K562 (cell line): ENCODE data around the gene ARHGAP35. TPM values are rescaled to one million over a fixed set of nuclear protein-coding genes. Genes with fewer than 3 reads are reported as not detected.

Experiments used
- ATAC-seq: fragments of 200-7000 bp; cut with Tn5 transposase; 3 replicates; pipeline ENCODE4 v1.9.1; 2020; ENCODE audit warnings: moderate library complexity
- BruUV-seq: library from RNA; stranded (reverse); fragments of 400-500 nt; replicated peaks from 2 replicates; lab custom pipeline; 2021; lab: Mats Ljungman, UMichigan
- CTCF ChIA-PET: fragments of 300-600 bp; formaldehyde crosslinking; extraction: SDS; loops from one replicate; lab custom pipeline; 2021; ENCODE audit warnings: low intra/inter-chr PET ratio; lab: Yijun Ruan, JAX
- POLR2A ChIA-PET: fragments of 300-600, 350-650 bp; sonication (Branson Sonifier 250); formaldehyde crosslinking; extraction: SDS; loops from one replicate; lab custom pipeline; 2021; ENCODE audit warnings: antibody characterized with exemption, inconsistent platforms; lab: Yijun Ruan, JAX
- DNase-seq, 4 experiments: peaks; one replicate each; pipeline versions ENCODE4 v3.0.0 to v3.0.0-alpha.2; 2011 to 2018; ENCODE audit warnings: low spot score in 3 of 4, mixed read lengths in 3 of 4; ENCODE audit errors: extremely low read depth in 1 of 4
- FAIRE-seq: peaks from 2 replicates; lab custom pipeline; 2011; peaks lifted over from hg19 to GRCh38; lab: Jason Lieb, UNC
- H2AFZ ChIP-seq: 2 replicates; pipeline ENCODE4 v1.6.0; 2011; ENCODE audit warnings: low read depth, low read length, control low read depth, inconsistent platforms
- H3K27ac ChIP-seq: fragments of 200-600 bp; 3 replicates; pipeline ENCODE4 v1.8.0; 2011; ENCODE audit warnings: low read depth, mild to moderate bottlenecking, control low read depth, inconsistent platforms, low read length, moderate library complexity, mixed read lengths; ENCODE audit errors: extremely low read depth
- H3K27me3 ChIP-seq, 2 experiments: fragments of 300-600 bp in 1 of 2; 2 replicates in 1 of 2; 3 replicates in 1 of 2; pipeline versions ENCODE4 v1.6.0 to v1.8.0; 2011; ENCODE audit warnings: inconsistent platforms in 2 of 2, low read length in 2 of 2, mild to moderate bottlenecking in 1 of 2, mixed read lengths in 1 of 2, moderate library complexity in 1 of 2; ENCODE audit not compliant: control insufficient read depth in 2 of 2, insufficient read depth in 2 of 2
- H3K36me3 ChIP-seq: fragments of 300-600 bp; 3 replicates; pipeline ENCODE4 v1.8.0; 2011; ENCODE audit warnings: mild to moderate bottlenecking, low read length, inconsistent platforms; ENCODE audit not compliant: control insufficient read depth, insufficient read depth
- H3K4me1 ChIP-seq, 2 experiments: fragments of 200-600 bp in 1 of 2; replicated peaks in 1 of 2; 2 replicates in 1 of 2; 3 replicates in 1 of 2; pipeline versions ENCODE4 v1.5.1 to v1.8.0; 2011; ENCODE audit warnings: inconsistent platforms in 2 of 2, low read length in 2 of 2, mild to moderate bottlenecking in 1 of 2, mixed read lengths in 1 of 2, moderate library complexity in 1 of 2; ENCODE audit not compliant: control insufficient read depth in 2 of 2, insufficient read depth in 2 of 2
- H3K4me2 ChIP-seq: 2 replicates; pipeline ENCODE4 v1.6.1; 2011; ENCODE audit warnings: low read length, control low read depth, inconsistent platforms, mixed read lengths; ENCODE audit not compliant: insufficient read depth
- H3K4me3 ChIP-seq: fragments of 200-600 bp; sonication (generic), shearing (Covaris generic); 2 replicates; pipeline ENCODE4 v1.5.1; 2016; ENCODE audit warnings: control low read depth, inconsistent platforms
- H3K79me2 ChIP-seq: fragments of 200-600 bp; 3 replicates; pipeline ENCODE4 v1.8.0; 2011; ENCODE audit warnings: low read length, inconsistent platforms; ENCODE audit not compliant: control insufficient read depth, insufficient read depth
- H3K9ac ChIP-seq, 2 experiments: 2 replicates each; pipeline versions ENCODE4 v1.6.0 to v1.6.1; 2011; ENCODE audit warnings: low read depth in 2 of 2, low read length in 2 of 2, control low read depth in 1 of 2, inconsistent platforms in 1 of 2, mild to moderate bottlenecking in 1 of 2, mixed read lengths in 1 of 2; ENCODE audit not compliant: insufficient read depth in 1 of 2
- H3K9me1 ChIP-seq: one replicate; pipeline ENCODE4 v1.6.0; 2011; ENCODE audit warnings: inconsistent platforms, mild to moderate bottlenecking, low read length, moderate library complexity; ENCODE audit not compliant: control insufficient read depth, insufficient read depth
- H3K9me3 ChIP-seq: replicated peaks from 2 replicates; pipeline ENCODE4 v1.5.1; 2011; ENCODE audit warnings: low read depth, low read length, inconsistent platforms; ENCODE audit not compliant: control insufficient read depth, insufficient read depth
- H4K20me1 ChIP-seq: replicated peaks from 2 replicates; pipeline ENCODE4 v1.6.1; 2011; ENCODE audit warnings: low read length, inconsistent platforms, mixed read lengths; ENCODE audit not compliant: control insufficient read depth, insufficient read depth
- KDM1A ChIP-seq, 2 experiments: fragments of 450-650 bp; IDR thresholded peaks; 2 replicates each; pipeline ENCODE4 v1.6.1; 2016; ENCODE audit warnings: mild to moderate bottlenecking in 2 of 2
- POLR2H ChIP-seq: IDR thresholded peaks from 2 replicates; pipeline ENCODE4 v1.6.1; 2016; ENCODE audit warnings: missing genetic modification characterization, low read depth, mild to moderate bottlenecking, control low read depth, missing compliant biosample characterization, moderate library complexity
- STAG1 ChIP-seq: sonication (generic); formaldehyde crosslinking; IDR thresholded peaks from 2 replicates; pipeline ENCODE4 v1.5.0; 2020; ENCODE audit warnings: missing genetic modification reagents, borderline replicate concordance
- WGBS: fragments of 100-300 bp; shearing (Covaris generic); methylation state at CpG from one replicate; pipeline ENCODE4 v1.1.6; 2016; ENCODE audit warnings: low coverage, mixed read lengths; ENCODE audit not compliant: insufficient coverage; ENCODE audit errors: missing lambda C conversion rate; 5-methylcytosine and 5-hydroxymethylcytosine counted together
- in situ Hi-C: fragments of 300-500 bp; cut with MboI; formaldehyde crosslinking; loops from 4 replicates; pipeline ENCODE4 v1.15.0; 2018; ENCODE audit warnings: inconsistent platforms, mixed read lengths
- intact Hi-C: fragments of 100-400 bp; cut with micrococcal nuclease; formaldehyde crosslinking; loops from 2 replicates; pipeline ENCODE4 v1.14.2; 2022
- polyA plus RNA-seq, 8 experiments: library from polyadenylated mRNA; depleted of rRNA in 4 of 8; stranded (reverse) in 5 of 8; unstranded in 3 of 8; fragments of >200 nt; fragmentation: Nextera tagmentation in 2 of 8; fragmentation: Illumina TruSeq in 1 of 8; extraction: Ambion mirVana in 2 of 8; extraction: Trizol in 1 of 8; gene quantifications; 2 replicates each; pipeline versions ENCODE4 v1.2.1 to v1.2.3, GENCODE V29; 2011 to 2014; ENCODE audit warnings: inconsistent platforms in 1 of 8, missing spikeins in 1 of 8
- total RNA-seq, 7 experiments: library from RNA; depleted of rRNA in 6 of 7; stranded (reverse); fragments of >200 nt in 6 of 7; fragmentation: Illumina TruSeq in 2 of 7; extraction: Trizol in 2 of 7; gene quantifications; 2 replicates each; pipeline versions ENCODE4 v1.2.1 to v1.2.3, GENCODE V29; 2011 to 2021; ENCODE audit warnings: low replicate concordance in 1 of 7

Gene ARHGAP35
- total and polyA plus RNA-seq, 9 of the 15 experiments (the other 6 are each of a cell fraction or from before 2014, with no cell fraction given) = 0.27 to 26.4 (median 10.2) TPM

DNA sequence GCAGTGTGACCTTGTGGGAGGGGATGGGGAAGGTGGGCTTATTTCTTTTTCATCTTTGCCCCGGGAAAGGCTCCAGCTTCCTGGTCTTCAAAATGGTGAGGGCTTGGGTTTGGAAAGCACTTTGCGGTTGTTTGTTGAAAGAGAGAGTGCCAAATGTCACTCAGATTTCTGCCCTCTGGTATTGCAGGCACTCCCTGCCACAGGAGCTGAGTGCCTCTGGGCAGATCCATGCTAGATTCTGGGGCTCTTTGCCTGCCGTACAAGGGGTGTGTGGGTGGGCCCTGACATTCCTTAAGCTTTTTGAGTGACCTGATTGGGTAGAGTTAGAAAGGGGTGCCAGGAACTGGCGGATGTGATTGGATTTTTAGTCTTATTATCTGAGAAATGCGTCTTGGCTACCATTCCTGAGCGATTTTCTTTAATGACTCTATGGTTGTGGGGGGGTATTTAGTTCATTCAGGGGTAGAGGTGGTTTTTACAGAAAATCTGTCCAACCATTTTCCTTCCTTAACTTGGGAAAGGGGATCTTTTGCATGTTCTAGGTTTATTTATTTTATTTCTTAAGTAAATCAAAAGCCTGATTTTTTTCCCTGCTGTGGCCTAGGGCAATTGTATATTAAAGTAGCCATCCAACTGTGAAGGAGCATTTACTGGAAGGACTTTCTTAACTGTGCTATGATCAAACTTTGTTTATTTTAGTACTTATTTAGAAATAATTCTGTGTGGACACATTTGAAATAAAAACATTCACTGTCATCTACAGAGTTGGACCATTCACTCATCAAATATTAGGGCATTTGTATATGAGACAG is 3.2 kb downstream of the ARHGAP35 start:
- FAIRE-seq (no peak), DNase-seq (peak in 1 of 4 experiments; percentile 35), ATAC-seq (no peak)
- H3K9ac ChIP-seq = peak overlapping the region; percentile 53 to 78; a peak in 3 of 4 replicates
- H3K79me2 ChIP-seq = peaks cover 80% of the 10 kb centered on the region
- H3K27me3 ChIP-seq = no peaks in the 10 kb centered on the region
- H3K9me1 ChIP-seq = no peaks in the 10 kb centered on the region
- H3K4me3 ChIP-seq = peak overlapping the region; percentile 73
- peak; percentile 44 to 55; a peak in 3 of 4 replicates for TF ChIP-seq KDM1A (IDR thresholded peaks at IDR 0.05)
- peak; percentile 16; the same call in 1 of the 2 replicates for TF ChIP-seq POLR2H (tag)
- no peak for TF ChIP-seq STAG1
- peak overlapping the region; percentile 82 for H3K4me2 ChIP-seq
- POLR2A ChIA-PET = interaction anchor here (0.6 to 2.9 kb wide), 4 partner anchors 17 to 76 kb away, joined by 3 to 11 read pairs (median 4); partner anchors contain the start of gene SLC1A5
- intact Hi-C loops (loop anchor here (5.0 to 10.0 kb wide), 3 partner anchors 63 to 381 kb away; partner anchors contain the start of gene ZC3H4), in situ Hi-C loops (no loop called here)
- BruUV-seq = no TSS peak
- H3K36me3 ChIP-seq = peaks cover 10% of the 10 kb centered on the region; the same call in 2 of the 3 replicates
- CTCF ChIA-PET = no interaction called here
- H4K20me1 ChIP-seq = peaks cover 34% of the 10 kb centered on the region
- WGBS = 9% methylated on average over 6 of the region's 6 CpGs
- no peak overlapping the region for H2AFZ ChIP-seq
- no peaks in the 10 kb centered on the region for H3K9me3 ChIP-seq
- peak overlapping the region; percentile 99 for H3K27ac ChIP-seq
- peaks cover 28 to 35% of the 10 kb centered on the region in 2 experiments; a peak in 4 of 5 replicates for H3K4me1 ChIP-seq
